HepG2 (cell line): ENCODE results near the gene CD244. TPM values are rescaled to one million over a fixed set of nuclear protein-coding genes. Genes with fewer than 3 reads are reported as not detected.

Experiments used
- IRX3 ChIP-seq: sonication (generic); formaldehyde crosslinking; IDR thresholded peaks from 2 replicates; pipeline ENCODE4 v1.8.1; 2023; ENCODE audit warnings: mild to moderate bottlenecking, low read depth, missing genetic modification reagents, borderline replicate concordance
- RFX3 ChIP-seq: IDR thresholded peaks from 2 replicates; pipeline ENCODE4 v1.6.1; 2016; ENCODE audit warnings: missing biosample characterization, missing genetic modification reagents
- SMARCC2 ChIP-seq: fragments of 450-650 bp; IDR thresholded peaks from 2 replicates; pipeline ENCODE4 v1.6.1; 2017; ENCODE audit warnings: antibody characterized with exemption, mild to moderate bottlenecking
- ZFYVE20 ChIP-seq: sonication (generic); formaldehyde crosslinking; IDR thresholded peaks from 2 replicates; pipeline ENCODE4 v1.8.0; 2023; ENCODE audit warnings: low read depth, mild to moderate bottlenecking, moderate library complexity, missing genetic modification reagents, borderline replicate concordance
- ZNF441 ChIP-seq: sonication (generic); formaldehyde crosslinking; IDR thresholded peaks from 2 replicates; pipeline ENCODE4 v1.7.0; 2021; ENCODE audit warnings: missing genetic modification reagents, borderline replicate concordance
- ZNF558 ChIP-seq: sonication (generic); formaldehyde crosslinking; IDR thresholded peaks from 2 replicates; pipeline ENCODE4 v1.9.0; 2022; ENCODE audit warnings: mild to moderate bottlenecking, missing genetic modification reagents, borderline replicate concordance
- ZNF788 ChIP-seq: sonication (generic); formaldehyde crosslinking; IDR thresholded peaks from 2 replicates; pipeline ENCODE4 v1.5.0; 2020; ENCODE audit warnings: mild to moderate bottlenecking, missing genetic modification reagents, borderline replicate concordance
- ZZZ3 ChIP-seq: sonication (generic); formaldehyde crosslinking; IDR thresholded peaks from 2 replicates; pipeline ENCODE4 v1.4.0; 2020; ENCODE audit warnings: missing genetic modification reagents, mild to moderate bottlenecking, borderline replicate concordance
- polyA plus RNA-seq, 8 experiments: library from polyadenylated mRNA; depleted of rRNA in 3 of 8; stranded (reverse) in 7 of 8; unstranded in 1 of 8; fragments of >200 nt; fragmentation: Illumina TruSeq in 4 of 8; extraction: Trizol in 4 of 8; gene quantifications; 2 replicates each; pipeline versions ENCODE4 v1.2.1 to v1.2.3, GENCODE V29; 2011 to 2016; ENCODE audit warnings: low read depth in 4 of 8, missing spikeins in 1 of 8, mixed read lengths in 1 of 8; ENCODE audit not compliant: insufficient read depth in 1 of 8
- total RNA-seq, 5 experiments: library from RNA; depleted of rRNA; stranded (reverse); fragments of >200 nt; fragmentation: Illumina TruSeq; extraction: Trizol; gene quantifications; 2 replicates each; pipeline ENCODE4 v1.2.3, GENCODE V29; 2016; ENCODE audit warnings: low read depth in 1 of 5
- TF ChIP-seq, protein P1 (sequence below), 2 experiments: fragments of 450-650 bp in 1 of 2; sonication (generic) in 1 of 2; formaldehyde crosslinking; IDR thresholded peaks; 2 replicates each; pipeline versions ENCODE4 v1.5.0 to v1.8.0; 2020 to 2022; ENCODE audit warnings: mild to moderate bottlenecking in 1 of 2, missing genetic modification reagents in 1 of 2
- TF ChIP-seq, protein P2 (sequence below): sonication (generic); formaldehyde crosslinking; IDR thresholded peaks from 2 replicates; pipeline ENCODE4 v1.4.0; 2020; ENCODE audit warnings: missing genetic modification reagents, borderline replicate concordance
- TF ChIP-seq, protein P3 (sequence below): IDR thresholded peaks from 2 replicates; pipeline ENCODE4 v1.6.1; 2012; ENCODE audit warnings: low read length, improper control_type of control experiment
- TF ChIP-seq, protein P4 (sequence below): IDR thresholded peaks from 2 replicates; pipeline ENCODE4 v1.4.0; 2020; ENCODE audit warnings: mild to moderate bottlenecking, missing genetic modification reagents

CD244 gene
- total and polyA plus RNA-seq, 2 of the 13 experiments (the other 11 are each of a cell fraction or from before 2014, with no cell fraction given): 0.09 TPM; not detected in 1

DNA sequence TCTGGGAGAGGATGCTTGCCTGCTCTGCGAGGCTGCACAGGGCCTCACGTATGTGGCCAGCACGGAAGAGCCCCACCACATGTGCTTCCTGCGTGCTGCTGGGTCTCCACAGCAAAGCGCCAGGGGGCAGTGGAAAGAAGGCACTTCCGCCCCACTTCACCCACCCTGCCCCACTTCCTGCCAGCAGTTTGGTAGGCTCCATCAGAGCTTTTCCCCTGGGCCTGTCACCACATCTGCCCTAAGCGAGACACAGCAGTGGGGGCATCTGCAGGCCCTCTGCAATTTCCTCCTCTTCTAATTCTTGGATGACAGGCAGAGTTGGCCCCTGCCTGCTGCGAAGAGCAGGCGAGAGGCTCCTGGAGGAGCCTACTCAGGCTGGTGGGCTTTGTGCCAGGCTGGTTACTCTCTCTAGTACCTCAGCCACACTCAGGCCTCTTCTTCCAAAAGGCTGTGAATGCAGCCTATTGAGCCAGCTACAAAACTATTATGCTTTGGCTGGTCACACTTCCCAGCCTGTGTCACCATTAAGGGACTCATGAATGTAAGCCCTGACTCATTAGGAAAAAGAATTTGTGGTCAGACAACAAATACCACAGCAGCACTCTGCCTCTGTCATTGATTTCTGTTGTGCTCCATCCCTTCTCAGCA lies 25.0 kb downstream of the CD244 start (continued):
- TF ChIP-seq ZNF441 (CRISPR knock-in tag) (no peak), ZNF558 (CRISPR knock-in tag) (no peak), RFX3 (CRISPR knock-in tag) (no peak), SMARCC2 (no peak), ZZZ3 (CRISPR knock-in tag) (no peak), ZFYVE20 (CRISPR knock-in tag) (no peak), ZNF788 (CRISPR knock-in tag) (no peak), IRX3 (CRISPR knock-in tag) (no peak)
- TF ChIP-seq, protein P1, sequence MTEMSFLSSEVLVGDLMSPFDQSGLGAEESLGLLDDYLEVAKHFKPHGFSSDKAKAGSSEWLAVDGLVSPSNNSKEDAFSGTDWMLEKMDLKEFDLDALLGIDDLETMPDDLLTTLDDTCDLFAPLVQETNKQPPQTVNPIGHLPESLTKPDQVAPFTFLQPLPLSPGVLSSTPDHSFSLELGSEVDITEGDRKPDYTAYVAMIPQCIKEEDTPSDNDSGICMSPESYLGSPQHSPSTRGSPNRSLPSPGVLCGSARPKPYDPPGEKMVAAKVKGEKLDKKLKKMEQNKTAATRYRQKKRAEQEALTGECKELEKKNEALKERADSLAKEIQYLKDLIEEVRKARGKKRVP (CRISPR knock-in tag; IDR thresholded peaks at IDR 0.05): no peak
- TF ChIP-seq, protein P2, sequence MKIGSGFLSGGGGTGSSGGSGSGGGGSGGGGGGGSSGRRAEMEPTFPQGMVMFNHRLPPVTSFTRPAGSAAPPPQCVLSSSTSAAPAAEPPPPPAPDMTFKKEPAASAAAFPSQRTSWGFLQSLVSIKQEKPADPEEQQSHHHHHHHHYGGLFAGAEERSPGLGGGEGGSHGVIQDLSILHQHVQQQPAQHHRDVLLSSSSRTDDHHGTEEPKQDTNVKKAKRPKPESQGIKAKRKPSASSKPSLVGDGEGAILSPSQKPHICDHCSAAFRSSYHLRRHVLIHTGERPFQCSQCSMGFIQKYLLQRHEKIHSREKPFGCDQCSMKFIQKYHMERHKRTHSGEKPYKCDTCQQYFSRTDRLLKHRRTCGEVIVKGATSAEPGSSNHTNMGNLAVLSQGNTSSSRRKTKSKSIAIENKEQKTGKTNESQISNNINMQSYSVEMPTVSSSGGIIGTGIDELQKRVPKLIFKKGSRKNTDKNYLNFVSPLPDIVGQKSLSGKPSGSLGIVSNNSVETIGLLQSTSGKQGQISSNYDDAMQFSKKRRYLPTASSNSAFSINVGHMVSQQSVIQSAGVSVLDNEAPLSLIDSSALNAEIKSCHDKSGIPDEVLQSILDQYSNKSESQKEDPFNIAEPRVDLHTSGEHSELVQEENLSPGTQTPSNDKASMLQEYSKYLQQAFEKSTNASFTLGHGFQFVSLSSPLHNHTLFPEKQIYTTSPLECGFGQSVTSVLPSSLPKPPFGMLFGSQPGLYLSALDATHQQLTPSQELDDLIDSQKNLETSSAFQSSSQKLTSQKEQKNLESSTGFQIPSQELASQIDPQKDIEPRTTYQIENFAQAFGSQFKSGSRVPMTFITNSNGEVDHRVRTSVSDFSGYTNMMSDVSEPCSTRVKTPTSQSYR (CRISPR knock-in tag): no peak
- TF ChIP-seq, protein P3, sequence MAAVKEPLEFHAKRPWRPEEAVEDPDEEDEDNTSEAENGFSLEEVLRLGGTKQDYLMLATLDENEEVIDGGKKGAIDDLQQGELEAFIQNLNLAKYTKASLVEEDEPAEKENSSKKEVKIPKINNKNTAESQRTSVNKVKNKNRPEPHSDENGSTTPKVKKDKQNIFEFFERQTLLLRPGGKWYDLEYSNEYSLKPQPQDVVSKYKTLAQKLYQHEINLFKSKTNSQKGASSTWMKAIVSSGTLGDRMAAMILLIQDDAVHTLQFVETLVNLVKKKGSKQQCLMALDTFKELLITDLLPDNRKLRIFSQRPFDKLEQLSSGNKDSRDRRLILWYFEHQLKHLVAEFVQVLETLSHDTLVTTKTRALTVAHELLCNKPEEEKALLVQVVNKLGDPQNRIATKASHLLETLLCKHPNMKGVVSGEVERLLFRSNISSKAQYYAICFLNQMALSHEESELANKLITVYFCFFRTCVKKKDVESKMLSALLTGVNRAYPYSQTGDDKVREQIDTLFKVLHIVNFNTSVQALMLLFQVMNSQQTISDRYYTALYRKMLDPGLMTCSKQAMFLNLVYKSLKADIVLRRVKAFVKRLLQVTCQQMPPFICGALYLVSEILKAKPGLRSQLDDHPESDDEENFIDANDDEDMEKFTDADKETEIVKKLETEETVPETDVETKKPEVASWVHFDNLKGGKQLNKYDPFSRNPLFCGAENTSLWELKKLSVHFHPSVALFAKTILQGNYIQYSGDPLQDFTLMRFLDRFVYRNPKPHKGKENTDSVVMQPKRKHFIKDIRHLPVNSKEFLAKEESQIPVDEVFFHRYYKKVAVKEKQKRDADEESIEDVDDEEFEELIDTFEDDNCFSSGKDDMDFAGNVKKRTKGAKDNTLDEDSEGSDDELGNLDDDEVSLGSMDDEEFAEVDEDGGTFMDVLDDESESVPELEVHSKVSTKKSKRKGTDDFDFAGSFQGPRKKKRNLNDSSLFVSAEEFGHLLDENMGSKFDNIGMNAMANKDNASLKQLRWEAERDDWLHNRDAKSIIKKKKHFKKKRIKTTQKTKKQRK: no peak
- TF ChIP-seq, protein P4, sequence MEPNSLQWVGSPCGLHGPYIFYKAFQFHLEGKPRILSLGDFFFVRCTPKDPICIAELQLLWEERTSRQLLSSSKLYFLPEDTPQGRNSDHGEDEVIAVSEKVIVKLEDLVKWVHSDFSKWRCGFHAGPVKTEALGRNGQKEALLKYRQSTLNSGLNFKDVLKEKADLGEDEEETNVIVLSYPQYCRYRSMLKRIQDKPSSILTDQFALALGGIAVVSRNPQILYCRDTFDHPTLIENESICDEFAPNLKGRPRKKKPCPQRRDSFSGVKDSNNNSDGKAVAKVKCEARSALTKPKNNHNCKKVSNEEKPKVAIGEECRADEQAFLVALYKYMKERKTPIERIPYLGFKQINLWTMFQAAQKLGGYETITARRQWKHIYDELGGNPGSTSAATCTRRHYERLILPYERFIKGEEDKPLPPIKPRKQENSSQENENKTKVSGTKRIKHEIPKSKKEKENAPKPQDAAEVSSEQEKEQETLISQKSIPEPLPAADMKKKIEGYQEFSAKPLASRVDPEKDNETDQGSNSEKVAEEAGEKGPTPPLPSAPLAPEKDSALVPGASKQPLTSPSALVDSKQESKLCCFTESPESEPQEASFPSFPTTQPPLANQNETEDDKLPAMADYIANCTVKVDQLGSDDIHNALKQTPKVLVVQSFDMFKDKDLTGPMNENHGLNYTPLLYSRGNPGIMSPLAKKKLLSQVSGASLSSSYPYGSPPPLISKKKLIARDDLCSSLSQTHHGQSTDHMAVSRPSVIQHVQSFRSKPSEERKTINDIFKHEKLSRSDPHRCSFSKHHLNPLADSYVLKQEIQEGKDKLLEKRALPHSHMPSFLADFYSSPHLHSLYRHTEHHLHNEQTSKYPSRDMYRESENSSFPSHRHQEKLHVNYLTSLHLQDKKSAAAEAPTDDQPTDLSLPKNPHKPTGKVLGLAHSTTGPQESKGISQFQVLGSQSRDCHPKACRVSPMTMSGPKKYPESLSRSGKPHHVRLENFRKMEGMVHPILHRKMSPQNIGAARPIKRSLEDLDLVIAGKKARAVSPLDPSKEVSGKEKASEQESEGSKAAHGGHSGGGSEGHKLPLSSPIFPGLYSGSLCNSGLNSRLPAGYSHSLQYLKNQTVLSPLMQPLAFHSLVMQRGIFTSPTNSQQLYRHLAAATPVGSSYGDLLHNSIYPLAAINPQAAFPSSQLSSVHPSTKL: no peak
- TF ChIP-seq, all 625 proteins: peak for 0
